SK-N-SH (cell line): ENCODE data around the gene NOTCH3. TPM values are rescaled to one million over a fixed set of nuclear protein-coding genes. Genes with fewer than 3 reads are reported as not detected.

Experiments used
- CTCF ChIA-PET: fragments of 300-600, 350-600 bp; formaldehyde crosslinking; extraction: SDS; loops from one replicate; lab custom pipeline; 2021; lab: Yijun Ruan, JAX
- POLR2A ChIA-PET: fragments of 350-600 bp; sonication (Branson Sonifier 250); formaldehyde crosslinking; extraction: SDS; loops from one replicate; lab custom pipeline; 2020; ENCODE audit warnings: antibody characterized with exemption, inconsistent platforms; lab: Yijun Ruan, JAX
- DNase-seq: peaks from one replicate; pipeline ENCODE4 v3.0.0; 2012
- H2AFZ ChIP-seq: fragments of 200-600 bp; sonication (generic); 2 replicates; pipeline ENCODE4 v1.8.1; 2016; ENCODE audit warnings: antibody characterized with exemption, mild to moderate bottlenecking, low read depth
- H3F3A ChIP-seq: fragments of 200-600 bp; sonication (generic); replicated peaks from 2 replicates; pipeline ENCODE3; 2016; ENCODE audit warnings: antibody characterized with exemption, mild to moderate bottlenecking; ENCODE audit not compliant: insufficient read depth
- H3K27ac ChIP-seq, 2 experiments: fragments of 200-500 bp in 1 of 2; fragments of 200-600 bp in 1 of 2; sonication (Bioruptor generic) in 1 of 2; sonication (generic), shearing (Covaris generic) in 1 of 2; 2 replicates each; pipeline versions ENCODE4 v1.5.1 to v1.6.1; 2014 to 2016; ENCODE audit warnings: low read depth in 2 of 2, inconsistent platforms in 1 of 2, low read length in 1 of 2, mild to moderate bottlenecking in 1 of 2, mixed read lengths in 1 of 2
- H3K27me3 ChIP-seq: fragments of 200-600 bp; sonication (generic), shearing (Covaris generic); 2 replicates; pipeline ENCODE4 v1.6.1; 2016; ENCODE audit warnings: mixed run types; ENCODE audit not compliant: insufficient read depth
- H3K36me3 ChIP-seq, 2 experiments: fragments of 200-500 bp in 1 of 2; fragments of 200-600 bp in 1 of 2; sonication (Bioruptor generic) in 1 of 2; sonication (generic) in 1 of 2; replicated peaks in 1 of 2; 2 replicates each; pipeline versions ENCODE3 to v1.5.1; 2014 to 2016; ENCODE audit warnings: low read length in 1 of 2, mild to moderate bottlenecking in 1 of 2; ENCODE audit not compliant: insufficient read depth in 2 of 2, control insufficient read depth in 1 of 2
- H3K4me1 ChIP-seq, 2 experiments: fragments of 200-500 bp in 1 of 2; fragments of 200-600 bp in 1 of 2; sonication (Bioruptor generic) in 1 of 2; sonication (generic), shearing (Covaris generic) in 1 of 2; 2 replicates each; pipeline versions ENCODE4 v1.5.1 to v1.6.1; 2014 to 2016; ENCODE audit warnings: low read depth in 1 of 2, low read length in 1 of 2, mixed run types in 1 of 2; ENCODE audit not compliant: insufficient read depth in 2 of 2, control insufficient read depth in 1 of 2
- H3K4me2 ChIP-seq: fragments of 200-600 bp; sonication (generic), shearing (Covaris generic); 2 replicates; pipeline ENCODE4 v1.6.1; 2017; ENCODE audit warnings: mixed run types
- H3K4me3 ChIP-seq, 2 experiments: fragments of 200-500 bp in 1 of 2; fragments of 200-600 bp in 1 of 2; sonication (Bioruptor generic) in 1 of 2; sonication (generic), shearing (Covaris generic) in 1 of 2; 2 replicates each; pipeline versions ENCODE4 v1.5.1 to v1.8.1; 2014 to 2016; ENCODE audit warnings: low read depth in 2 of 2, inconsistent platforms in 1 of 2, low read length in 1 of 2, mild to moderate bottlenecking in 1 of 2, mixed read lengths in 1 of 2, moderate library complexity in 1 of 2
- H3K79me2 ChIP-seq: fragments of 200-600 bp; sonication (generic); 2 replicates; pipeline ENCODE4 v1.8.1; 2017; ENCODE audit warnings: mild to moderate bottlenecking; ENCODE audit not compliant: insufficient read depth
- H3K9ac ChIP-seq: fragments of 200-600 bp; sonication (generic); 2 replicates; pipeline ENCODE4 v1.6.1; 2017; ENCODE audit warnings: mixed run types
- H3K9me2 ChIP-seq: fragments of 200-600 bp; sonication (generic); 2 replicates; pipeline ENCODE4 v1.6.1; 2017; ENCODE audit warnings: mixed run types
- H3K9me3 ChIP-seq: fragments of 200-600 bp; sonication (generic); 2 replicates; pipeline ENCODE4 v1.6.1; 2017; ENCODE audit warnings: mixed run types, mild to moderate bottlenecking, moderate library complexity
- H4K20me1 ChIP-seq: fragments of 200-600 bp; sonication (generic); 2 replicates; pipeline ENCODE4 v1.6.1; 2017; ENCODE audit warnings: mild to moderate bottlenecking, mixed run types; ENCODE audit not compliant: insufficient read depth
- ELF1 ChIP-seq: IDR thresholded peaks from 2 replicates; pipeline ENCODE4 v1.4.0; 2012
- EZH2phosphoT487 ChIP-seq: fragments of 200-600 bp; sonication (generic); IDR thresholded peaks from 2 replicates; pipeline ENCODE4 v1.6.1; 2017; ENCODE audit warnings: low read depth, mixed run types, mild to moderate bottlenecking, antibody characterized with exemption, moderate library complexity, borderline replicate concordance
- FOXJ3 ChIP-seq: sonication (generic); formaldehyde crosslinking; IDR thresholded peaks from 2 replicates; pipeline ENCODE4 v1.5.1; 2020; ENCODE audit warnings: mild to moderate bottlenecking, missing genetic modification reagents
- GABPA ChIP-seq: IDR thresholded peaks from 2 replicates; pipeline ENCODE4 v1.4.0; 2012; ENCODE audit warnings: low read depth, mild to moderate bottlenecking
- IRF3 ChIP-seq: fragments of 150-350 bp; IDR thresholded peaks from 2 replicates; pipeline ENCODE4 v1.6.1; 2016; ENCODE audit warnings: mild to moderate bottlenecking, low read depth, low read length
- MAX ChIP-seq: IDR thresholded peaks from 2 replicates; pipeline ENCODE4 v1.4.0; 2012; ENCODE audit warnings: low read depth
- MEF2A ChIP-seq: IDR thresholded peaks from 2 replicates; pipeline ENCODE4 v1.4.0; 2012; ENCODE audit warnings: low read depth, borderline replicate concordance
- MXI1 ChIP-seq: IDR thresholded peaks from 2 replicates; pipeline ENCODE4 v1.6.1; 2012; ENCODE audit warnings: mild to moderate bottlenecking, low read depth, low read length, improper control_type of control experiment
- NRF1 ChIP-seq: IDR thresholded peaks from 2 replicates; pipeline ENCODE4 v1.6.1; 2012; ENCODE audit warnings: low read depth, mild to moderate bottlenecking, low read length
- POLR2AphosphoS5 ChIP-seq: IDR thresholded peaks from 2 replicates; pipeline ENCODE4 v1.6.1; 2012; ENCODE audit warnings: low read depth, low read length
- RAD21 ChIP-seq: IDR thresholded peaks from 2 replicates; pipeline ENCODE4 v1.6.1; 2012; ENCODE audit warnings: mild to moderate bottlenecking, low read length
- RCOR1 ChIP-seq: fragments of 150-350 bp; IDR thresholded peaks from 2 replicates; pipeline ENCODE4 v1.6.1; 2017; ENCODE audit warnings: antibody characterized with exemption, low read length
- RFX5 ChIP-seq: IDR thresholded peaks from 2 replicates; pipeline ENCODE4 v1.6.1; 2012; ENCODE audit warnings: mild to moderate bottlenecking, improper control_type of control experiment, low read length
- RXRA ChIP-seq: IDR thresholded peaks from 2 replicates; pipeline ENCODE4 v1.4.0; 2012; ENCODE audit warnings: low read depth, mild to moderate bottlenecking, borderline replicate concordance
- SMC3 ChIP-seq: IDR thresholded peaks from 2 replicates; pipeline ENCODE4 v1.6.1; 2012; ENCODE audit warnings: low read depth, low read length, improper control_type of control experiment
- YY1 ChIP-seq: IDR thresholded peaks from 2 replicates; pipeline ENCODE4 v1.4.0; 2012; ENCODE audit warnings: low read depth, mild to moderate bottlenecking
- WGBS: methylation state at CpG from one replicate; pipeline ENCODE4 v1.1.6; 2017; ENCODE audit warnings: low lambda C conversion rate; 5-methylcytosine and 5-hydroxymethylcytosine counted together
- polyA plus RNA-seq, 3 experiments: library from polyadenylated mRNA; depleted of rRNA; stranded (reverse); fragments of >200 nt; gene quantifications; 2 replicates each; pipeline ENCODE4 v1.2.3, GENCODE V29; 2012
- TF ChIP-seq, protein P1 (sequence below): fragments of 200-600 bp; sonication (generic); IDR thresholded peaks from 2 replicates; pipeline ENCODE4 v1.6.1; 2017; ENCODE audit warnings: antibody characterized with exemption, mild to moderate bottlenecking, moderate library complexity
- TF ChIP-seq, protein P2 (sequence below): IDR thresholded peaks from 2 replicates; pipeline ENCODE4; 2012

Gene NOTCH3
- polyA plus RNA-seq, 1 of the 3 experiments (the other 2 are of a cell fraction): 7.0 TPM

GRCh38 chr19:15118248-15118647 lies 82.5 kb downstream of the NOTCH3 start:
- no peak overlapping the region for H3K27ac ChIP-seq
- H3K79me2 ChIP-seq: peaks cover 2% of the 10 kb centered on the region; the same call in 1 of the 2 replicates
- no peak overlapping the region for H3K4me2 ChIP-seq
- WGBS: 100% methylated on average over 1 of the region's 2 CpGs
- H3K4me1 ChIP-seq: peaks cover 0 to 3% of the 10 kb centered on the region in 2 experiments; a peak in 1 of 4 replicates
- H3K9me3 ChIP-seq: no peaks in the 10 kb centered on the region
- H3K9me2 ChIP-seq: no peaks in the 10 kb centered on the region
- DNase-seq: no peak
- H3K9ac ChIP-seq: no peak overlapping the region
- POLR2A ChIA-PET: no interaction called here
- no peak overlapping the region for H3K4me3 ChIP-seq
- TF ChIP-seq POLR2AphosphoS5: no peak
- no peak for TF ChIP-seq MAX
- no peak for TF ChIP-seq RCOR1
- no peak for TF ChIP-seq RAD21
- TF ChIP-seq YY1: no peak
- no peak for TF ChIP-seq MXI1
- TF ChIP-seq EZH2phosphoT487: no peak
- TF ChIP-seq IRF3: no peak
- TF ChIP-seq, protein P1, sequence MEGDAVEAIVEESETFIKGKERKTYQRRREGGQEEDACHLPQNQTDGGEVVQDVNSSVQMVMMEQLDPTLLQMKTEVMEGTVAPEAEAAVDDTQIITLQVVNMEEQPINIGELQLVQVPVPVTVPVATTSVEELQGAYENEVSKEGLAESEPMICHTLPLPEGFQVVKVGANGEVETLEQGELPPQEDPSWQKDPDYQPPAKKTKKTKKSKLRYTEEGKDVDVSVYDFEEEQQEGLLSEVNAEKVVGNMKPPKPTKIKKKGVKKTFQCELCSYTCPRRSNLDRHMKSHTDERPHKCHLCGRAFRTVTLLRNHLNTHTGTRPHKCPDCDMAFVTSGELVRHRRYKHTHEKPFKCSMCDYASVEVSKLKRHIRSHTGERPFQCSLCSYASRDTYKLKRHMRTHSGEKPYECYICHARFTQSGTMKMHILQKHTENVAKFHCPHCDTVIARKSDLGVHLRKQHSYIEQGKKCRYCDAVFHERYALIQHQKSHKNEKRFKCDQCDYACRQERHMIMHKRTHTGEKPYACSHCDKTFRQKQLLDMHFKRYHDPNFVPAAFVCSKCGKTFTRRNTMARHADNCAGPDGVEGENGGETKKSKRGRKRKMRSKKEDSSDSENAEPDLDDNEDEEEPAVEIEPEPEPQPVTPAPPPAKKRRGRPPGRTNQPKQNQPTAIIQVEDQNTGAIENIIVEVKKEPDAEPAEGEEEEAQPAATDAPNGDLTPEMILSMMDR: no peak
- no peak for TF ChIP-seq GABPA
- no peak for TF ChIP-seq NRF1
- no peak for TF ChIP-seq FOXJ3 (CRISPR knock-in tag)
- TF ChIP-seq RXRA: no peak
- no peak for TF ChIP-seq SMC3
- TF ChIP-seq MEF2A: no peak
- no peak for TF ChIP-seq ELF1
- TF ChIP-seq, protein P2, sequence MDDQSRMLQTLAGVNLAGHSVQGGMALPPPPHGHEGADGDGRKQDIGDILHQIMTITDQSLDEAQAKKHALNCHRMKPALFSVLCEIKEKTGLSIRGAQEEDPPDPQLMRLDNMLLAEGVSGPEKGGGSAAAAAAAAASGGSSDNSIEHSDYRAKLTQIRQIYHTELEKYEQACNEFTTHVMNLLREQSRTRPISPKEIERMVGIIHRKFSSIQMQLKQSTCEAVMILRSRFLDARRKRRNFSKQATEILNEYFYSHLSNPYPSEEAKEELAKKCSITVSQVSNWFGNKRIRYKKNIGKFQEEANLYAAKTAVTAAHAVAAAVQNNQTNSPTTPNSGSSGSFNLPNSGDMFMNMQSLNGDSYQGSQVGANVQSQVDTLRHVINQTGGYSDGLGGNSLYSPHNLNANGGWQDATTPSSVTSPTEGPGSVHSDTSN: no peak
- no peak for TF ChIP-seq RFX5
- TF ChIP-seq, all 33 proteins: peak for 0
- H3K27me3 ChIP-seq: no peaks in the 10 kb centered on the region
- CTCF ChIA-PET: interaction anchor here (1.1 kb wide), 1 partner anchor 27 kb away, joined by 3 read pairs; no protein-coding TSS in a partner anchor
- H2AFZ ChIP-seq: no peak overlapping the region
- 0 out of 2 replicates have a peak, but pooled peaks cover 8% of the 10 kb centered on the region for H4K20me1 ChIP-seq
- H3K36me3 ChIP-seq: peaks cover 31 to 62% of the 10 kb centered on the region in 2 experiments
- peaks cover 15% of the 10 kb centered on the region for H3F3A ChIP-seq
